ENCODE results near the gene WAPL. TPM values are rescaled to one million over a fixed set of nuclear protein-coding genes. Genes with fewer than 3 reads are reported as not detected.
A peak's percentile ranks its signal among the peaks of the same experiment; 100 is the strongest.

The WAPL gene
- total and polyA plus RNA-seq, 2 of the 13 experiments (the other 11 are each of a cell fraction or from before 2014, with no cell fraction given): 13.2 to 43.5 TPM

GRCh38 chr10:86419101-86419500, 102.5 kb downstream of the WAPL start (continued):
- TF ChIP-seq FOXK1 (CRISPR knock-in tag; IDR thresholded peaks at IDR 0.05; ENCODE audit: borderline replicate concordance, low read depth) (peak; percentile 80; the same call in 1 of the 2 replicates), ELF3 (CRISPR knock-in tag; IDR thresholded peaks at IDR 0.05) (peak; percentile 47; the same call in 1 of the 2 replicates), SPEN (CRISPR knock-in tag; IDR thresholded peaks at IDR 0.05; ENCODE audit: low read depth) (0 out of 2 replicates have a peak, but pooled peaks have one; percentile 30), KAT8 (CRISPR knock-in tag; IDR thresholded peaks at IDR 0.05) (peak; percentile 32; the same call in 1 of the 2 replicates), RFX1 (IDR thresholded peaks at IDR 0.05) (no peak), SP5 (CRISPR knock-in tag; IDR thresholded peaks at IDR 0.05; ENCODE audit: borderline replicate concordance, low read depth) (no peak), CREB1 (IDR thresholded peaks at IDR 0.05) (0 out of 2 replicates have a peak, but pooled peaks have one; percentile 21), CREB1 (CRISPR knock-in tag; IDR thresholded peaks at IDR 0.05) (no peak), KMT2B (CRISPR knock-in tag; IDR thresholded peaks at IDR 0.05) (no peak), PCBP1 (IDR thresholded peaks at IDR 0.05; ENCODE audit: borderline replicate concordance, low read depth, low read length) (no peak), ZNF317 (CRISPR knock-in tag; IDR thresholded peaks at IDR 0.05) (0 out of 2 replicates have a peak, but pooled peaks have one; percentile 30), FOXA1 (IDR thresholded peaks at IDR 0.05) (no peak), FOXA1 (CRISPR knock-in tag; IDR thresholded peaks at IDR 0.05) (peak; percentile 77), RARA (CRISPR knock-in tag; IDR thresholded peaks at IDR 0.05) (peak; percentile 51; the same call in 1 of the 2 replicates), HOXA3 (CRISPR knock-in tag; IDR thresholded peaks at IDR 0.05) (peak; percentile 30; the same call in 1 of the 2 replicates), SIN3B (IDR thresholded peaks at IDR 0.05; ENCODE audit: low read length) (no peak), SOX5 (CRISPR knock-in tag; IDR thresholded peaks at IDR 0.05; ENCODE audit: borderline replicate concordance) (peak; percentile 71; the same call in 1 of the 2 replicates), MEF2D (CRISPR knock-in tag; IDR thresholded peaks at IDR 0.05) (peak; percentile 64; the same call in 1 of the 2 replicates), MED1 (CRISPR knock-in tag; IDR thresholded peaks at IDR 0.05) (peak; percentile 75), DPF2 (CRISPR knock-in tag; IDR thresholded peaks at IDR 0.05; ENCODE audit: borderline replicate concordance, low read depth) (peak; percentile 34; the same call in 1 of the 2 replicates), ESRRA (CRISPR knock-in tag; IDR thresholded peaks at IDR 0.05; ENCODE audit: low read depth) (no peak), ETV5 (CRISPR knock-in tag; IDR thresholded peaks at IDR 0.05; ENCODE audit: borderline replicate concordance) (peak; percentile 39; the same call in 1 of the 2 replicates), FOSL2 (CRISPR knock-in tag; IDR thresholded peaks at IDR 0.05) (peak; percentile 74), MAFK (conservative IDR thresholded peaks at IDR 0.05 in 1 of 2, IDR thresholded peaks at IDR 0.05 in 1 of 2; ENCODE audit: low read length in 2 of 2) (no peak), JDP2 (CRISPR knock-in tag; IDR thresholded peaks at IDR 0.05; ENCODE audit: borderline replicate concordance) (no peak), NCOR1 (IDR thresholded peaks at IDR 0.05; ENCODE audit: borderline replicate concordance, low read length) (no peak), SAP130 (CRISPR knock-in tag; IDR thresholded peaks at IDR 0.05; ENCODE audit: low read depth) (peak; percentile 65), POGZ (CRISPR knock-in tag; IDR thresholded peaks at IDR 0.05) (peak; percentile 58; the same call in 1 of the 2 replicates), HHEX (CRISPR knock-in tag; IDR thresholded peaks at IDR 0.05) (0 out of 2 replicates have a peak, but pooled peaks have one; percentile 24), SALL1 (CRISPR knock-in tag; IDR thresholded peaks at IDR 0.05) (peak; percentile 43; the same call in 1 of the 2 replicates)
- TF ChIP-seq, protein P1, sequence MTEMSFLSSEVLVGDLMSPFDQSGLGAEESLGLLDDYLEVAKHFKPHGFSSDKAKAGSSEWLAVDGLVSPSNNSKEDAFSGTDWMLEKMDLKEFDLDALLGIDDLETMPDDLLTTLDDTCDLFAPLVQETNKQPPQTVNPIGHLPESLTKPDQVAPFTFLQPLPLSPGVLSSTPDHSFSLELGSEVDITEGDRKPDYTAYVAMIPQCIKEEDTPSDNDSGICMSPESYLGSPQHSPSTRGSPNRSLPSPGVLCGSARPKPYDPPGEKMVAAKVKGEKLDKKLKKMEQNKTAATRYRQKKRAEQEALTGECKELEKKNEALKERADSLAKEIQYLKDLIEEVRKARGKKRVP (CRISPR knock-in tag; IDR thresholded peaks at IDR 0.05): peak in 1 of 2 experiments; percentile 29; a peak in 1 of 4 replicates
